K562 (cell line): ENCODE results near the gene NT5C1A.

Source experiments
- EP300 ChIP-seq: IDR thresholded peaks from 2 replicates; pipeline ENCODE4 v1.6.1; 2012; ENCODE audit warnings: low read length, improper control_type of control experiment
- JUND ChIP-seq, 2 experiments: IDR thresholded peaks; 2 replicates in 1 of 2; 3 replicates in 1 of 2; pipeline ENCODE4 v1.6.1; 2011; ENCODE audit warnings: borderline replicate concordance in 2 of 2, low read depth in 2 of 2, low read length in 2 of 2, improper control_type of control experiment in 1 of 2, missing biosample characterization in 1 of 2, missing genetic modification characterization in 1 of 2, missing genetic modification reagents in 1 of 2
- SRF ChIP-seq, 2 experiments: fragments of 250-450, 450-650 bp in 1 of 2; sonication (Bioruptor Pico) in 1 of 2; sonication (generic) in 1 of 2; formaldehyde crosslinking; IDR thresholded peaks; 2 replicates each; pipeline versions ENCODE4 v1.5.0 to v1.5.1; 2020 to 2022; ENCODE audit warnings: mild to moderate bottlenecking in 1 of 2, missing genetic modification reagents in 1 of 2
- STAT6 ChIP-seq: sonication (generic); formaldehyde crosslinking; IDR thresholded peaks from 2 replicates; pipeline ENCODE4 v1.8.1; 2023; ENCODE audit warnings: mild to moderate bottlenecking, missing genetic modification reagents
- TCF15 ChIP-seq: fragments of 250-450 bp; sonication (Bioruptor Pico); IDR thresholded peaks from 2 replicates; pipeline ENCODE4 v1.8.0; 2022; ENCODE audit warnings: moderate library complexity, mild to moderate bottlenecking, inconsistent platforms
- TCF7L2 ChIP-seq: fragments of 150-350 bp; IDR thresholded peaks from 2 replicates; pipeline ENCODE4 v1.6.1; 2016; ENCODE audit warnings: low read depth, mild to moderate bottlenecking, low read length, moderate library complexity
- TF ChIP-seq, protein P1 (sequence below), 3 experiments: IDR thresholded peaks in 2 of 3; conservative IDR thresholded peaks in 1 of 3; 2 replicates each; pipeline ENCODE4 v1.5.1; 2011 to 2012; ENCODE audit warnings: low read length in 3 of 3, mild to moderate bottlenecking in 3 of 3, control low read depth in 2 of 3, improper control_type of control experiment in 1 of 3, inconsistent platforms in 1 of 3, low read depth in 1 of 3, mixed read lengths in 1 of 3, moderate library complexity in 1 of 3; ENCODE audit not compliant: insufficient read depth in 2 of 3

- TF ChIP-seq, protein P1, sequence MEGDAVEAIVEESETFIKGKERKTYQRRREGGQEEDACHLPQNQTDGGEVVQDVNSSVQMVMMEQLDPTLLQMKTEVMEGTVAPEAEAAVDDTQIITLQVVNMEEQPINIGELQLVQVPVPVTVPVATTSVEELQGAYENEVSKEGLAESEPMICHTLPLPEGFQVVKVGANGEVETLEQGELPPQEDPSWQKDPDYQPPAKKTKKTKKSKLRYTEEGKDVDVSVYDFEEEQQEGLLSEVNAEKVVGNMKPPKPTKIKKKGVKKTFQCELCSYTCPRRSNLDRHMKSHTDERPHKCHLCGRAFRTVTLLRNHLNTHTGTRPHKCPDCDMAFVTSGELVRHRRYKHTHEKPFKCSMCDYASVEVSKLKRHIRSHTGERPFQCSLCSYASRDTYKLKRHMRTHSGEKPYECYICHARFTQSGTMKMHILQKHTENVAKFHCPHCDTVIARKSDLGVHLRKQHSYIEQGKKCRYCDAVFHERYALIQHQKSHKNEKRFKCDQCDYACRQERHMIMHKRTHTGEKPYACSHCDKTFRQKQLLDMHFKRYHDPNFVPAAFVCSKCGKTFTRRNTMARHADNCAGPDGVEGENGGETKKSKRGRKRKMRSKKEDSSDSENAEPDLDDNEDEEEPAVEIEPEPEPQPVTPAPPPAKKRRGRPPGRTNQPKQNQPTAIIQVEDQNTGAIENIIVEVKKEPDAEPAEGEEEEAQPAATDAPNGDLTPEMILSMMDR (IDR thresholded peaks at IDR 0.05 in 2 of 3, conservative IDR thresholded peaks at IDR 0.05 in 1 of 3; ENCODE audit: insufficient read depth in 2 of 3, low read depth in 1 of 3, low read length in 3 of 3) = no peak
- no peak for TF ChIP-seq STAT6
- no peak for TF ChIP-seq EP300
- no peak for TF ChIP-seq TCF15
- TF ChIP-seq SRF (CRISPR knock-in tag; IDR thresholded peaks at IDR 0.05) = no peak
- TF ChIP-seq JUND (IDR thresholded peaks at IDR 0.05; ENCODE audit: borderline replicate concordance, low read depth, low read length) = no peak
- TF ChIP-seq JUND (tag; IDR thresholded peaks at IDR 0.05; ENCODE audit: borderline replicate concordance, low read depth, low read length) = no peak
- TF ChIP-seq TCF7L2 = no peak
Observed at GRCh38 chr1:39689214-39689613, 17.3 kb upstream of the NT5C1A start.
